OCI-LY7 (cell line): ENCODE results near the gene LRRC57.

Experiments
- CTCF ChIP-seq: fragments of 200-600 bp; sonication (generic); conservative IDR thresholded peaks from 2 replicates; pipeline ENCODE4 v1.5.1; 2014; ENCODE audit warnings: mild to moderate bottlenecking, antibody characterized with exemption, low read length, moderate library complexity, mixed read lengths
- EZH2phosphoT487 ChIP-seq: fragments of 200-600 bp; sonication (generic); IDR thresholded peaks from 2 replicates; pipeline ENCODE4 v1.6.1; 2018; ENCODE audit warnings: low read depth, borderline replicate concordance, mild to moderate bottlenecking, mixed run types, antibody characterized with exemption, low read length, moderate library complexity, mixed read lengths

- TF ChIP-seq CTCF: no peak
- TF ChIP-seq EZH2phosphoT487: no peak
Observed at GRCh38 chr15:42533246-42533645, 15.3 kb downstream of the LRRC57 start.
